Neural progenitor cell (in vitro differentiated cells): ENCODE results near the gene PTPN5.

Experiments
- EZH2 ChIP-seq: fragments of 200-600 bp; sonication (generic); IDR thresholded peaks from 2 replicates; pipeline ENCODE4 v1.6.1; 2017; ENCODE audit warnings: antibody characterized with exemption, mild to moderate bottlenecking, moderate library complexity
- TF ChIP-seq, protein P1 (sequence below): fragments of 200-600 bp; sonication (generic); IDR thresholded peaks from 2 replicates; pipeline ENCODE4 v1.5.1; 2017; ENCODE audit warnings: antibody characterized with exemption, mild to moderate bottlenecking

DNA sequence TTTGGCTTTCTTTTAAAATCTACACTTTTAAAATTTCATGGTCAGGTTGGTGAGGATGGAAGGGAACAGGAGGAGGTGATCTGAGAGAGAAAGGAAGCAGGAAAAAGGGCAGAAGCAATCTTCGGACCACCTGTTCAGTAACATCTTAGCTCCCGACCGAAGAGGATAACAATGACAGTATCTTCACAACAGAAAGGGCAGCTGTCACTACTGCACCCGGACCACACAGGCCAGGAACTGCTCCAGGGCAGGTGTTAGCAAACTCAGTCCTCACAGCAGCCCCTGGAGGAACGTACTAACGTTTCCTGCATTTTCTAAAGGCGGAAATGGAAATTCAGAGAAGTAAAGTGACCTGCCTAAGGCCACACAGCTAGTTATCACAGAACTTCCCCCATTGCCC is 16.8 kb downstream of the PTPN5 start:
- TF ChIP-seq, protein P1, sequence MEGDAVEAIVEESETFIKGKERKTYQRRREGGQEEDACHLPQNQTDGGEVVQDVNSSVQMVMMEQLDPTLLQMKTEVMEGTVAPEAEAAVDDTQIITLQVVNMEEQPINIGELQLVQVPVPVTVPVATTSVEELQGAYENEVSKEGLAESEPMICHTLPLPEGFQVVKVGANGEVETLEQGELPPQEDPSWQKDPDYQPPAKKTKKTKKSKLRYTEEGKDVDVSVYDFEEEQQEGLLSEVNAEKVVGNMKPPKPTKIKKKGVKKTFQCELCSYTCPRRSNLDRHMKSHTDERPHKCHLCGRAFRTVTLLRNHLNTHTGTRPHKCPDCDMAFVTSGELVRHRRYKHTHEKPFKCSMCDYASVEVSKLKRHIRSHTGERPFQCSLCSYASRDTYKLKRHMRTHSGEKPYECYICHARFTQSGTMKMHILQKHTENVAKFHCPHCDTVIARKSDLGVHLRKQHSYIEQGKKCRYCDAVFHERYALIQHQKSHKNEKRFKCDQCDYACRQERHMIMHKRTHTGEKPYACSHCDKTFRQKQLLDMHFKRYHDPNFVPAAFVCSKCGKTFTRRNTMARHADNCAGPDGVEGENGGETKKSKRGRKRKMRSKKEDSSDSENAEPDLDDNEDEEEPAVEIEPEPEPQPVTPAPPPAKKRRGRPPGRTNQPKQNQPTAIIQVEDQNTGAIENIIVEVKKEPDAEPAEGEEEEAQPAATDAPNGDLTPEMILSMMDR, result no peak
- TF ChIP-seq EZH2, result no peak
